Body of pancreas (tissue), 4 donors: ENCODE data around the gene RETN. TPM values are rescaled to one million over a fixed set of nuclear protein-coding genes. Genes with fewer than 3 reads are reported as not detected.

Source experiments
- ATAC-seq: fragments of 150-250 bp; one replicate; pipeline ENCODE4 v1.9.1; 2016
- DNase-seq, 4 donors: peaks; one replicate each; pipeline ENCODE4 v3.0.0-alpha.2; 2019
- H3K27ac ChIP-seq, 4 donors: fragments of 200-600 bp; sonication (generic); 1 replicate in 3 of 4; 2 replicates in 1 of 4; pipeline versions ENCODE4 v1.5.1 to v1.6.1; 2016 to 2019; ENCODE audit warnings: mild to moderate bottlenecking in 1 of 4, mixed read lengths in 1 of 4, moderate library complexity in 1 of 4
- H3K27me3 ChIP-seq, 2 donors: fragments of 200-600 bp; sonication (generic); one replicate each; pipeline ENCODE4 v1.6.0; 2016; ENCODE audit warnings: mild to moderate bottlenecking in 1 of 2
- H3K36me3 ChIP-seq, 2 donors: fragments of 200-600 bp; sonication (generic); replicated peaks in 1 of 2; 2 replicates each; pipeline ENCODE4 v1.5.1; 2016; ENCODE audit warnings: low read depth in 2 of 2; ENCODE audit not compliant: insufficient read depth in 1 of 2
- H3K4me1 ChIP-seq: fragments of 200-600 bp; sonication (generic); one replicate; pipeline ENCODE4 v1.6.0; 2016
- H3K4me3 ChIP-seq, 2 donors: fragments of 200-600 bp; sonication (generic); 1 replicate in 1 of 2; 2 replicates in 1 of 2; pipeline ENCODE4 v1.5.1; 2016 to 2019
- H3K9me3 ChIP-seq, 3 donors: fragments of 200-600 bp; sonication (generic); 1 replicate in 2 of 3; 2 replicates in 1 of 3; pipeline ENCODE4 v1.5.1; 2016
- CTCF ChIP-seq, 7 experiments: fragments of 450-650 bp in 4 of 7; fragments of 200-600 bp in 3 of 7; sonication (generic) in 3 of 7; IDR thresholded peaks; one replicate each; pipeline ENCODE4 v1.5.1; 2016 to 2019; ENCODE audit warnings: antibody characterized with exemption in 7 of 7
- POLR2A ChIP-seq, 3 donors: fragments of 450-650 bp; IDR thresholded peaks; one replicate each; pipeline ENCODE4 v1.6.1; 2016; ENCODE audit warnings: antibody characterized with exemption in 3 of 3, mild to moderate bottlenecking in 2 of 3
- WGBS, 2 donors: methylation state at CpG; one replicate each; pipeline ENCODE4 v1.1.5; 2017; 5-methylcytosine and 5-hydroxymethylcytosine counted together
- intact Hi-C: fragments of 100-400 bp; cut with DNase I; formaldehyde crosslinking; loops from one replicate; pipeline ENCODE4 v1.15.1; 2023
- total RNA-seq, 2 donors: library from RNA; depleted of rRNA; stranded (reverse); fragments of >200 nt; gene quantifications; one replicate each; pipeline ENCODE4 v1.1.0, GENCODE V29; 2016

The RETN gene
- total RNA-seq, 2 donors from 2014 or later, result not detected

GRCh38 chr19:7689165-7689564 is 20.3 kb downstream of the RETN start:
- Histone ChIP-seq H3K4me1 (no peaks in the 10 kb centered on the region), H3K27me3 (no peaks in the 10 kb centered on the region), H3K9me3 (no peaks in the 10 kb centered on the region), H3K4me3 (no peak overlapping the region), H3K27ac (no peak overlapping the region), H3K36me3 (no peaks in the 10 kb centered on the region)
- WGBS, 2 donors, result 31 to 57% methylated on average over 1 to 23 of the region's 23 CpGs
- TF ChIP-seq POLR2A (IDR thresholded peaks at IDR 0.05) (no peak), CTCF (IDR thresholded peaks at IDR 0.05) (no peak)
- intact Hi-C loops, result loop anchor here (10.0 kb wide), 1 partner anchor 116 kb away; no protein-coding TSS in a partner anchor
- ATAC-seq (no peak), DNase-seq (no peak)

GRCh38 chr19:7690779-7691258 is 22.0 kb downstream of the RETN start:
- no peak overlapping the region for H3K27ac ChIP-seq
- no peaks in the 10 kb centered on the region for H3K27me3 ChIP-seq
- no peaks in the 10 kb centered on the region for H3K4me1 ChIP-seq
- ATAC-seq (no peak), DNase-seq (no peak)
- H3K36me3 ChIP-seq, result no peaks in the 10 kb centered on the region
- no peaks in the 10 kb centered on the region for H3K9me3 ChIP-seq
- no peak overlapping the region for H3K4me3 ChIP-seq
- no peak for TF ChIP-seq CTCF (IDR thresholded peaks at IDR 0.05)
- no peak for TF ChIP-seq POLR2A (IDR thresholded peaks at IDR 0.05)
- intact Hi-C loops, result no loop called here
- whole genome bisulfite sequencing, 2 donors, result 70 to 74% methylated on average over 8 of the region's 8 CpGs

GRCh38 chr19:7691497-7691896 is 22.6 kb downstream of the RETN start:
- no peak for ATAC-seq
- TF ChIP-seq POLR2A (IDR thresholded peaks at IDR 0.05) (no peak), CTCF (IDR thresholded peaks at IDR 0.05) (no peak)
- no peaks in the 10 kb centered on the region for H3K4me1 ChIP-seq
- H3K27ac ChIP-seq, result no peak overlapping the region
- H3K9me3 ChIP-seq, result no peaks in the 10 kb centered on the region
- H3K4me3 ChIP-seq, result no peak overlapping the region
- H3K36me3 ChIP-seq, result no peaks in the 10 kb centered on the region
- DNase-seq, result no peak
- intact Hi-C loops, result no loop called here
- no peaks in the 10 kb centered on the region for H3K27me3 ChIP-seq

GRCh38 chr19:7692417-7693088 is 23.7 kb downstream of the RETN start:
- no peaks in the 10 kb centered on the region for H3K36me3 ChIP-seq
- WGBS, 2 donors, result 58 to 70% methylated on average over 13 of the region's 13 CpGs
- no peaks in the 10 kb centered on the region for H3K9me3 ChIP-seq
- H3K27ac ChIP-seq, result no peak overlapping the region
- no peaks in the 10 kb centered on the region for H3K4me1 ChIP-seq
- no peak for TF ChIP-seq CTCF (IDR thresholded peaks at IDR 0.05)
- TF ChIP-seq POLR2A (IDR thresholded peaks at IDR 0.05), result no peak
- no peak overlapping the region for H3K4me3 ChIP-seq
- ATAC-seq (no peak), DNase-seq (no peak)
- H3K27me3 ChIP-seq, result no peaks in the 10 kb centered on the region
- intact Hi-C loops, result no loop called here

GRCh38 chr19:7694499-7694898 is 25.6 kb downstream of the RETN start:
- no peak for TF ChIP-seq POLR2A (IDR thresholded peaks at IDR 0.05)
- no peak for TF ChIP-seq CTCF (IDR thresholded peaks at IDR 0.05)
- no peaks in the 10 kb centered on the region for H3K9me3 ChIP-seq
- H3K4me1 ChIP-seq, result no peaks in the 10 kb centered on the region
- no peak overlapping the region for H3K27ac ChIP-seq
- DNase-seq (no peak), ATAC-seq (no peak)
- WGBS, 2 donors, result 33 to 41% methylated on average over 4 of the region's 4 CpGs
- H3K4me3 ChIP-seq, result no peak overlapping the region
- no peaks in the 10 kb centered on the region for H3K36me3 ChIP-seq
- H3K27me3 ChIP-seq, result peaks cover 0 to 5% of the 10 kb centered on the region in 2 donors
- intact Hi-C loops, result no loop called here
